IMR-90 (cell line): ENCODE results near the gene DSCAM. TPM values are rescaled to one million over a fixed set of nuclear protein-coding genes. Genes with fewer than 3 reads are reported as not detected.

Experiments used
- ATAC-seq: fragments of 200-7000 bp; cut with Tn5 transposase; 2 replicates; pipeline ENCODE4 v1.9.1; 2020; ENCODE audit warnings: low read depth, mild to moderate bottlenecking, moderate library complexity
- BruUV-seq: library from RNA; stranded (reverse); fragments of 400-500 nt; replicated peaks from 2 replicates; lab custom pipeline; 2021; lab: Mats Ljungman, UMichigan
- CTCF ChIA-PET: fragments of 300-600 bp; formaldehyde crosslinking; extraction: SDS; loops from one replicate; lab custom pipeline; 2021; ENCODE audit warnings: antibody characterized with exemption; lab: Yijun Ruan, JAX
- POLR2A ChIA-PET: fragments of 300-600 bp; sonication (Branson Sonifier 250); formaldehyde crosslinking; loops from one replicate; lab custom pipeline; 2022; ENCODE audit warnings: antibody characterized with exemption; ENCODE audit not compliant: unreplicated experiment; lab: Charles Lee
- DNase-seq: peaks from one replicate; pipeline ENCODE4 v3.0.0; 2013
- H2AFZ ChIP-seq: replicated peaks from 2 replicates; pipeline ENCODE3; 2013; ENCODE audit warnings: low read length, mild to moderate bottlenecking; ENCODE audit not compliant: poor library complexity
- H2AK5ac ChIP-seq: 2 replicates; pipeline ENCODE4 v1.6.1; 2013; ENCODE audit warnings: low read depth, low read length, inconsistent platforms
- H2AK9ac ChIP-seq: replicated peaks from 2 replicates; pipeline ENCODE3; 2013; ENCODE audit warnings: mild to moderate bottlenecking, low read depth, low read length, moderate library complexity; ENCODE audit not compliant: poor library complexity
- H2BK120ac ChIP-seq: 2 replicates; pipeline ENCODE4 v1.6.1; 2013; ENCODE audit warnings: low read depth, low read length, inconsistent platforms
- H2BK15ac ChIP-seq: 3 replicates; pipeline ENCODE4 v1.6.1; 2013; ENCODE audit warnings: low read depth, low read length, inconsistent platforms
- H2BK20ac ChIP-seq: 2 replicates; pipeline ENCODE4 v1.6.1; 2013; ENCODE audit warnings: low read depth, mild to moderate bottlenecking, inconsistent platforms, low read length, moderate library complexity
- H2BK5ac ChIP-seq: 2 replicates; pipeline ENCODE4 v1.6.1; 2013; ENCODE audit warnings: mild to moderate bottlenecking, low read depth, low read length, inconsistent platforms; ENCODE audit not compliant: poor library complexity, severe bottlenecking
- H3K14ac ChIP-seq: replicated peaks from 2 replicates; pipeline ENCODE4 v1.6.1; 2013; ENCODE audit warnings: low read depth, low read length, inconsistent platforms
- H3K18ac ChIP-seq: 2 replicates; pipeline ENCODE4 v1.6.1; 2013; ENCODE audit warnings: low read depth, low read length, control low read depth
- H3K23ac ChIP-seq: 2 replicates; pipeline ENCODE4 v1.6.1; 2013; ENCODE audit warnings: low read depth, low read length, inconsistent platforms
- H3K27ac ChIP-seq: 2 replicates; pipeline ENCODE4 v1.5.1; 2013; ENCODE audit warnings: mild to moderate bottlenecking, control low read depth, low read length; ENCODE audit not compliant: insufficient read depth
- H3K27me3 ChIP-seq: 2 replicates; pipeline ENCODE4 v1.6.1; 2013; ENCODE audit warnings: low read length; ENCODE audit not compliant: control insufficient read depth, insufficient read depth
- H3K36me3 ChIP-seq: 2 replicates; pipeline ENCODE4 v1.6.1; 2013; ENCODE audit warnings: low read length, mixed read lengths; ENCODE audit not compliant: control insufficient read depth, insufficient read depth
- H3K4ac ChIP-seq: 2 replicates; pipeline ENCODE4 v1.6.1; 2013; ENCODE audit warnings: low read depth, low read length, inconsistent platforms
- H3K4me1 ChIP-seq: 2 replicates; pipeline ENCODE4 v1.6.1; 2013; ENCODE audit warnings: low read length, mixed read lengths; ENCODE audit not compliant: control insufficient read depth, insufficient read depth
- H3K4me2 ChIP-seq: 2 replicates; pipeline ENCODE4 v1.6.1; 2013; ENCODE audit warnings: low read depth, mild to moderate bottlenecking, control low read depth, low read length, moderate library complexity
- H3K4me3 ChIP-seq: 2 replicates; pipeline ENCODE4 v1.5.1; 2013; ENCODE audit warnings: low read depth, mild to moderate bottlenecking, control low read depth, low read length, moderate library complexity; ENCODE audit not compliant: insufficient read depth
- H3K56ac ChIP-seq: 2 replicates; pipeline ENCODE4 v1.6.1; 2013; ENCODE audit warnings: low read length, inconsistent platforms; ENCODE audit not compliant: insufficient read depth; ENCODE audit errors: extremely low read depth
- H3K79me1 ChIP-seq, 2 experiments: 2 replicates each; pipeline ENCODE4 v1.6.1; 2013; ENCODE audit warnings: low read length in 2 of 2, inconsistent platforms in 1 of 2, low read depth in 1 of 2
- H3K9ac ChIP-seq: 2 replicates; pipeline ENCODE4 v1.6.1; 2013; ENCODE audit warnings: low read depth, low read length, control low read depth
- H3K9me1 ChIP-seq: 2 replicates; pipeline ENCODE4 v1.6.1; 2013; ENCODE audit warnings: low read length, inconsistent platforms; ENCODE audit not compliant: insufficient read depth
- H3K9me3 ChIP-seq: 2 replicates; pipeline ENCODE4 v1.6.1; 2013; ENCODE audit warnings: low read length; ENCODE audit not compliant: control insufficient read depth, insufficient read depth
- H4K20me1 ChIP-seq: 2 replicates; pipeline ENCODE4 v1.6.1; 2013; ENCODE audit warnings: low read length, inconsistent platforms; ENCODE audit not compliant: insufficient read depth
- H4K5ac ChIP-seq: 2 replicates; pipeline ENCODE4 v1.6.1; 2013; ENCODE audit warnings: mild to moderate bottlenecking, low read depth, low read length, control low read depth
- H4K8ac ChIP-seq, 2 experiments: 2 replicates each; pipeline ENCODE4 v1.6.1; 2013; ENCODE audit warnings: low read depth in 2 of 2, low read length in 2 of 2, control low read depth in 1 of 2, inconsistent platforms in 1 of 2
- H4K91ac ChIP-seq: 2 replicates; pipeline ENCODE4 v1.6.1; 2013; ENCODE audit warnings: low read depth, low read length, inconsistent platforms; ENCODE audit not compliant: insufficient read depth
- CEBPB ChIP-seq: IDR thresholded peaks from 2 replicates; pipeline ENCODE4 v1.6.1; 2012; ENCODE audit warnings: low read depth, low read length, improper control_type of control experiment
- FOS ChIP-seq: fragments of 150-350 bp; IDR thresholded peaks from 2 replicates; pipeline ENCODE4 v1.6.1; 2016; ENCODE audit warnings: low read depth, low read length
- MAFK ChIP-seq: IDR thresholded peaks from 2 replicates; pipeline ENCODE4 v1.6.1; 2012; ENCODE audit warnings: low read depth, low read length, improper control_type of control experiment
- MAZ ChIP-seq: IDR thresholded peaks from 2 replicates; pipeline ENCODE4 v1.6.1; 2012; ENCODE audit warnings: low read depth, mild to moderate bottlenecking, low read length, improper control_type of control experiment, moderate library complexity, borderline replicate concordance
- MXI1 ChIP-seq: IDR thresholded peaks from 2 replicates; pipeline ENCODE4 v1.6.1; 2012; ENCODE audit warnings: low read depth, mild to moderate bottlenecking, low read length, moderate library complexity, borderline replicate concordance
- RCOR1 ChIP-seq: IDR thresholded peaks from 2 replicates; pipeline ENCODE4 v1.6.1; 2012; ENCODE audit warnings: mild to moderate bottlenecking, low read length, improper control_type of control experiment; ENCODE audit not compliant: insufficient replicate concordance
- RFX5 ChIP-seq: IDR thresholded peaks from 2 replicates; pipeline ENCODE4 v1.8.0; 2012; ENCODE audit warnings: low read depth, mild to moderate bottlenecking, low read length, moderate library complexity
- SMC3 ChIP-seq: fragments of 150-350 bp; IDR thresholded peaks from 2 replicates; pipeline ENCODE4 v1.6.1; 2016; ENCODE audit warnings: low read depth, mild to moderate bottlenecking, antibody characterized with exemption, low read length, moderate library complexity
- WGBS, 2 experiments: methylation state at CpG; one replicate each; pipeline versions ENCODE4 v1.1.5 to v1.1.7; 2013; ENCODE audit warnings: missing lambda C conversion rate in 2 of 2; ENCODE audit not compliant: insufficient read length in 1 of 2; ENCODE audit errors: extremely low coverage in 2 of 2; 5-methylcytosine and 5-hydroxymethylcytosine counted together
- dilution Hi-C: fragments of 300-500 bp; cut with HindIII; formaldehyde crosslinking; loops from one replicate; pipeline ENCODE4 v1.14.3; 2018; ENCODE audit warnings: low sequenced_read_pairs; ENCODE audit not compliant: unreplicated experiment
- in situ Hi-C: fragments of 300-500 bp; cut with MboI; formaldehyde crosslinking; loops from 3 replicates; pipeline ENCODE4 v1.14.3; 2019; ENCODE audit warnings: low sequenced_read_pairs, inconsistent platforms, mixed read lengths
- intact Hi-C: fragments of 100-400 bp; cut with micrococcal nuclease; formaldehyde crosslinking; loops from 2 replicates; pipeline ENCODE4 v1.10.0; 2022
- polyA plus RNA-seq, 3 experiments: library from polyadenylated mRNA; depleted of rRNA; stranded (reverse); fragments of >200 nt; gene quantifications; 2 replicates each; pipeline ENCODE4 v1.2.3, GENCODE V29; 2012; ENCODE audit warnings: low replicate concordance in 1 of 3
- total RNA-seq: library from RNA; depleted of rRNA; stranded (reverse); fragments of >200 nt; gene quantifications from 2 replicates; pipeline ENCODE4 v1.2.3, GENCODE V29; 2012
- TF ChIP-seq, protein P1 (sequence below): fragments of 150-350 bp; IDR thresholded peaks from 2 replicates; pipeline ENCODE4 v1.6.1; 2017; ENCODE audit warnings: mild to moderate bottlenecking, antibody characterized with exemption, low read length, low read depth

The DSCAM gene
- total and polyA plus RNA-seq, 2 of the 4 experiments (the other 2 are of a cell fraction), result under 0.01 to 0.02 TPM

DNA sequence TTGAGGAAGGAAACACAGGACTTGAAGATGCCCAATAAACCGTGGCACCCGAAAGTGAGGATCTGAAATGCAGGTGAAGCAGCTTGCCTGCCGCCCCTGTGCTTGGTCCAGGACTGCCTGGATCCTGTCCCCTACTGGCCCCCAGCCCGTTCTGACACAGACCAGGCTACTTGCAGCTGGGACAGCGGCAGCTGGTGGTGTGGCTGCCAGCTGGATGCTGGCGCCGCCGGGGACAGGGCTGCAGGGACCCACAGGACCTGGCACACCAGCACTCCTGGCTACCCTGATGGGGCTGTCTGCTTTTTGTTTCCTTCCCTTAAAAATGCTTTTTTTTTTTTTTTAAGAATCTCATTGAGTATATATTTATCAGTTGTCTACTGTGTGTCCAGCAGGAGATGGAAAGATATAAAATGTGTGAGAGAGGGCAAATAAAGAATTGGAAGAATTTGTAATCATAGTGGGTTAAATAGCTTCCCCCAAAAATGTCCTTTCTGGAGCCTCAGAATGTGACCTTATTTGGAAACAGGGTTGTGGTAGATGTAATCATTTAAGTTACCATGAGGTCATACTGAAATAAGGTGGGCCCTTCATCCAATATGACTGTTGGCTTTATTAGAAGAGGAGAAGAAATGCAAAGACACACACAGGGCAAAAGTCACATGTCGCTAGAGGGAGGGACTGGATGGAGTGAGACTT is 165.6 kb downstream of the DSCAM start:
- H2AK9ac ChIP-seq, result no peak overlapping the region
- H3K4me2 ChIP-seq, result no peak overlapping the region
- H3K79me1 ChIP-seq, result no peaks in the 10 kb centered on the region
- H3K9me3 ChIP-seq, result peaks cover 17% of the 10 kb centered on the region
- H3K9ac ChIP-seq, result no peak overlapping the region
- no peak overlapping the region for H4K8ac ChIP-seq
- in situ Hi-C loops, result no loop called here
- H2BK120ac ChIP-seq, result no peak overlapping the region
- WGBS, 2 experiments, result 40% methylated on average over 1 of the region's 9 CpGs; no CpG with 5 or more reads in 1 of the 2 experiments
- POLR2A ChIA-PET, result no interaction called here
- no peaks in the 10 kb centered on the region for H4K20me1 ChIP-seq
- CTCF ChIA-PET, result no interaction called here
- H4K5ac ChIP-seq, result no peak overlapping the region
- H2BK20ac ChIP-seq, result no peak overlapping the region
- no peak overlapping the region for H3K18ac ChIP-seq
- H3K27ac ChIP-seq, result no peak overlapping the region
- H3K14ac ChIP-seq, result no peak overlapping the region
- H3K4me1 ChIP-seq, result no peaks in the 10 kb centered on the region
- no peak for ATAC-seq
- no peaks in the 10 kb centered on the region for H3K9me1 ChIP-seq
- no peak for DNase-seq
- intact Hi-C loops, result no loop called here
- no peak overlapping the region for H2BK15ac ChIP-seq
- H2AK5ac ChIP-seq, result no peak overlapping the region
- H2AFZ ChIP-seq, result no peak overlapping the region
- no peak overlapping the region for H4K91ac ChIP-seq
- H3K27me3 ChIP-seq, result no peaks in the 10 kb centered on the region
- no peaks in the 10 kb centered on the region for H3K36me3 ChIP-seq
- BruUV-seq, result no TSS peak
- H3K4me3 ChIP-seq, result no peak overlapping the region
- dilution Hi-C loops, result no loop called here
- TF ChIP-seq RFX5, result no peak
- no peak for TF ChIP-seq MXI1
- TF ChIP-seq CEBPB, result no peak
- TF ChIP-seq, protein P1, sequence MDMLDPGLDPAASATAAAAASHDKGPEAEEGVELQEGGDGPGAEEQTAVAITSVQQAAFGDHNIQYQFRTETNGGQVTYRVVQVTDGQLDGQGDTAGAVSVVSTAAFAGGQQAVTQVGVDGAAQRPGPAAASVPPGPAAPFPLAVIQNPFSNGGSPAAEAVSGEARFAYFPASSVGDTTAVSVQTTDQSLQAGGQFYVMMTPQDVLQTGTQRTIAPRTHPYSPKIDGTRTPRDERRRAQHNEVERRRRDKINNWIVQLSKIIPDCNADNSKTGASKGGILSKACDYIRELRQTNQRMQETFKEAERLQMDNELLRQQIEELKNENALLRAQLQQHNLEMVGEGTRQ, result no peak
- TF ChIP-seq RCOR1, result no peak
- TF ChIP-seq MAFK, result no peak
- TF ChIP-seq MAZ, result no peak
- TF ChIP-seq SMC3, result no peak
- TF ChIP-seq FOS, result no peak
- H3K23ac ChIP-seq, result no peak overlapping the region
- no peak overlapping the region for H3K56ac ChIP-seq
- H3K4ac ChIP-seq, result no peak overlapping the region
- H2BK5ac ChIP-seq, result no peak overlapping the region
